SK-N-SH (cell line): ENCODE results near the gene AKR1A1. TPM values are rescaled to one million over a fixed set of nuclear protein-coding genes. Genes with fewer than 3 reads are reported as not detected.

Experiments used
- CTCF ChIA-PET: fragments of 300-600, 350-600 bp; formaldehyde crosslinking; extraction: SDS; loops from one replicate; lab custom pipeline; 2021; lab: Yijun Ruan, JAX
- POLR2A ChIA-PET: fragments of 350-600 bp; sonication (Branson Sonifier 250); formaldehyde crosslinking; extraction: SDS; loops from one replicate; lab custom pipeline; 2020; ENCODE audit warnings: antibody characterized with exemption, inconsistent platforms; lab: Yijun Ruan, JAX
- DNase-seq: peaks from one replicate; pipeline ENCODE4 v3.0.0; 2012
- H2AFZ ChIP-seq: fragments of 200-600 bp; sonication (generic); 2 replicates; pipeline ENCODE4 v1.8.1; 2016; ENCODE audit warnings: antibody characterized with exemption, mild to moderate bottlenecking, low read depth
- H3F3A ChIP-seq: fragments of 200-600 bp; sonication (generic); replicated peaks from 2 replicates; pipeline ENCODE3; 2016; ENCODE audit warnings: antibody characterized with exemption, mild to moderate bottlenecking; ENCODE audit not compliant: insufficient read depth
- H3K27ac ChIP-seq, 2 experiments: fragments of 200-500 bp in 1 of 2; fragments of 200-600 bp in 1 of 2; sonication (Bioruptor generic) in 1 of 2; sonication (generic), shearing (Covaris generic) in 1 of 2; 2 replicates each; pipeline versions ENCODE4 v1.5.1 to v1.6.1; 2014 to 2016; ENCODE audit warnings: low read depth in 2 of 2, inconsistent platforms in 1 of 2, low read length in 1 of 2, mild to moderate bottlenecking in 1 of 2, mixed read lengths in 1 of 2
- H3K27me3 ChIP-seq: fragments of 200-600 bp; sonication (generic), shearing (Covaris generic); 2 replicates; pipeline ENCODE4 v1.6.1; 2016; ENCODE audit warnings: mixed run types; ENCODE audit not compliant: insufficient read depth
- H3K36me3 ChIP-seq, 2 experiments: fragments of 200-500 bp in 1 of 2; fragments of 200-600 bp in 1 of 2; sonication (Bioruptor generic) in 1 of 2; sonication (generic) in 1 of 2; replicated peaks in 1 of 2; 2 replicates each; pipeline versions ENCODE3 to v1.5.1; 2014 to 2016; ENCODE audit warnings: low read length in 1 of 2, mild to moderate bottlenecking in 1 of 2; ENCODE audit not compliant: insufficient read depth in 2 of 2, control insufficient read depth in 1 of 2
- H3K4me1 ChIP-seq, 2 experiments: fragments of 200-500 bp in 1 of 2; fragments of 200-600 bp in 1 of 2; sonication (Bioruptor generic) in 1 of 2; sonication (generic), shearing (Covaris generic) in 1 of 2; 2 replicates each; pipeline versions ENCODE4 v1.5.1 to v1.6.1; 2014 to 2016; ENCODE audit warnings: low read depth in 1 of 2, low read length in 1 of 2, mixed run types in 1 of 2; ENCODE audit not compliant: insufficient read depth in 2 of 2, control insufficient read depth in 1 of 2
- H3K4me2 ChIP-seq: fragments of 200-600 bp; sonication (generic), shearing (Covaris generic); 2 replicates; pipeline ENCODE4 v1.6.1; 2017; ENCODE audit warnings: mixed run types
- H3K4me3 ChIP-seq, 2 experiments: fragments of 200-500 bp in 1 of 2; fragments of 200-600 bp in 1 of 2; sonication (Bioruptor generic) in 1 of 2; sonication (generic), shearing (Covaris generic) in 1 of 2; 2 replicates each; pipeline versions ENCODE4 v1.5.1 to v1.8.1; 2014 to 2016; ENCODE audit warnings: low read depth in 2 of 2, inconsistent platforms in 1 of 2, low read length in 1 of 2, mild to moderate bottlenecking in 1 of 2, mixed read lengths in 1 of 2, moderate library complexity in 1 of 2
- H3K79me2 ChIP-seq: fragments of 200-600 bp; sonication (generic); 2 replicates; pipeline ENCODE4 v1.8.1; 2017; ENCODE audit warnings: mild to moderate bottlenecking; ENCODE audit not compliant: insufficient read depth
- H3K9ac ChIP-seq: fragments of 200-600 bp; sonication (generic); 2 replicates; pipeline ENCODE4 v1.6.1; 2017; ENCODE audit warnings: mixed run types
- H3K9me2 ChIP-seq: fragments of 200-600 bp; sonication (generic); 2 replicates; pipeline ENCODE4 v1.6.1; 2017; ENCODE audit warnings: mixed run types
- H3K9me3 ChIP-seq: fragments of 200-600 bp; sonication (generic); 2 replicates; pipeline ENCODE4 v1.6.1; 2017; ENCODE audit warnings: mixed run types, mild to moderate bottlenecking, moderate library complexity
- H4K20me1 ChIP-seq: fragments of 200-600 bp; sonication (generic); 2 replicates; pipeline ENCODE4 v1.6.1; 2017; ENCODE audit warnings: mild to moderate bottlenecking, mixed run types; ENCODE audit not compliant: insufficient read depth
- FOXJ3 ChIP-seq: sonication (generic); formaldehyde crosslinking; IDR thresholded peaks from 2 replicates; pipeline ENCODE4 v1.5.1; 2020; ENCODE audit warnings: mild to moderate bottlenecking, missing genetic modification reagents
- FOXM1 ChIP-seq: IDR thresholded peaks from 2 replicates; pipeline ENCODE4 v1.4.0; 2012; ENCODE audit warnings: low read depth, mild to moderate bottlenecking
- GATA2 ChIP-seq: sonication (generic); formaldehyde crosslinking; IDR thresholded peaks from 2 replicates; pipeline ENCODE4 v1.5.0; 2020; ENCODE audit warnings: mild to moderate bottlenecking, missing genetic modification reagents
- MEF2A ChIP-seq: IDR thresholded peaks from 2 replicates; pipeline ENCODE4 v1.4.0; 2012; ENCODE audit warnings: low read depth, borderline replicate concordance
- MXI1 ChIP-seq: IDR thresholded peaks from 2 replicates; pipeline ENCODE4 v1.6.1; 2012; ENCODE audit warnings: mild to moderate bottlenecking, low read depth, low read length, improper control_type of control experiment
- NFIC ChIP-seq: IDR thresholded peaks from 2 replicates; pipeline ENCODE4 v1.4.0; 2012; ENCODE audit warnings: borderline replicate concordance
- NRF1 ChIP-seq: IDR thresholded peaks from 2 replicates; pipeline ENCODE4 v1.6.1; 2012; ENCODE audit warnings: low read depth, mild to moderate bottlenecking, low read length
- POLR2AphosphoS5 ChIP-seq: IDR thresholded peaks from 2 replicates; pipeline ENCODE4 v1.6.1; 2012; ENCODE audit warnings: low read depth, low read length
- RAD21 ChIP-seq: IDR thresholded peaks from 2 replicates; pipeline ENCODE4 v1.6.1; 2012; ENCODE audit warnings: mild to moderate bottlenecking, low read length
- REST ChIP-seq: IDR thresholded peaks from 2 replicates; pipeline ENCODE4 v1.6.1; 2012; ENCODE audit warnings: mild to moderate bottlenecking, low read depth, low read length, moderate library complexity
- RFX5 ChIP-seq: IDR thresholded peaks from 2 replicates; pipeline ENCODE4 v1.6.1; 2012; ENCODE audit warnings: mild to moderate bottlenecking, improper control_type of control experiment, low read length
- RXRA ChIP-seq: IDR thresholded peaks from 2 replicates; pipeline ENCODE4 v1.4.0; 2012; ENCODE audit warnings: low read depth, mild to moderate bottlenecking, borderline replicate concordance
- TAF1 ChIP-seq: IDR thresholded peaks from 2 replicates; pipeline ENCODE4 v1.6.1; 2012; ENCODE audit warnings: low read depth, mild to moderate bottlenecking, low read length, moderate library complexity, borderline replicate concordance
- TCF12 ChIP-seq: IDR thresholded peaks from 2 replicates; pipeline ENCODE4 v1.4.0; 2012
- TEAD4 ChIP-seq: IDR thresholded peaks from 2 replicates; pipeline ENCODE4 v1.4.0; 2012; ENCODE audit warnings: mild to moderate bottlenecking, borderline replicate concordance; ENCODE audit not compliant: insufficient read depth
- YY1 ChIP-seq: IDR thresholded peaks from 2 replicates; pipeline ENCODE4 v1.4.0; 2012; ENCODE audit warnings: low read depth, mild to moderate bottlenecking
- WGBS: methylation state at CpG from one replicate; pipeline ENCODE4 v1.1.6; 2017; ENCODE audit warnings: low lambda C conversion rate; 5-methylcytosine and 5-hydroxymethylcytosine counted together
- polyA plus RNA-seq, 3 experiments: library from polyadenylated mRNA; depleted of rRNA; stranded (reverse); fragments of >200 nt; gene quantifications; 2 replicates each; pipeline ENCODE4 v1.2.3, GENCODE V29; 2012
- TF ChIP-seq, protein P1 (sequence below): IDR thresholded peaks from 2 replicates; pipeline ENCODE4 v1.4.0; 2012; ENCODE audit warnings: low read depth
- TF ChIP-seq, protein P2 (sequence below): fragments of 150-350 bp; IDR thresholded peaks from 2 replicates; pipeline ENCODE4 v1.6.1; 2016; ENCODE audit warnings: mild to moderate bottlenecking, low read depth, low read length

AKR1A1 gene
- polyA plus RNA-seq, 1 of the 3 experiments (the other 2 are of a cell fraction) = 156 TPM

GRCh38 chr1:45503462-45504360 lies 46.9 kb upstream of the AKR1A1 start:
- Histone ChIP-seq H2AFZ (no peak overlapping the region), H3F3A (peaks cover 7% of the 10 kb centered on the region), H3K27ac (no peak overlapping the region), H3K9ac (no peak overlapping the region), H3K79me2 (no peaks in the 10 kb centered on the region), H3K27me3 (no peaks in the 10 kb centered on the region), H3K9me2 (no peaks in the 10 kb centered on the region), H3K4me2 (no peak overlapping the region), H3K4me1 (peaks cover 0 to 13% of the 10 kb centered on the region in 2 experiments; a peak in 1 of 4 replicates), H3K4me3 (no peak overlapping the region), H4K20me1 (no peaks in the 10 kb centered on the region), H3K36me3 (peaks cover 3 to 7% of the 10 kb centered on the region in 2 experiments), H3K9me3 (no peaks in the 10 kb centered on the region)
- no peak for DNase-seq
- WGBS = 92% methylated on average over 14 of the region's 14 CpGs
- TF ChIP-seq RFX5 (no peak), FOXJ3 (CRISPR knock-in tag) (no peak), TCF12 (no peak), NRF1 (no peak), REST (no peak), FOXM1 (no peak), TEAD4 (no peak), YY1 (no peak), GATA2 (no peak), TAF1 (no peak), MEF2A (no peak), MXI1 (no peak), POLR2AphosphoS5 (no peak), RAD21 (no peak), NFIC (no peak), RXRA (no peak)
- TF ChIP-seq, protein P1, sequence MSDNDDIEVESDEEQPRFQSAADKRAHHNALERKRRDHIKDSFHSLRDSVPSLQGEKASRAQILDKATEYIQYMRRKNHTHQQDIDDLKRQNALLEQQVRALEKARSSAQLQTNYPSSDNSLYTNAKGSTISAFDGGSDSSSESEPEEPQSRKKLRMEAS = no peak
- TF ChIP-seq, protein P2, sequence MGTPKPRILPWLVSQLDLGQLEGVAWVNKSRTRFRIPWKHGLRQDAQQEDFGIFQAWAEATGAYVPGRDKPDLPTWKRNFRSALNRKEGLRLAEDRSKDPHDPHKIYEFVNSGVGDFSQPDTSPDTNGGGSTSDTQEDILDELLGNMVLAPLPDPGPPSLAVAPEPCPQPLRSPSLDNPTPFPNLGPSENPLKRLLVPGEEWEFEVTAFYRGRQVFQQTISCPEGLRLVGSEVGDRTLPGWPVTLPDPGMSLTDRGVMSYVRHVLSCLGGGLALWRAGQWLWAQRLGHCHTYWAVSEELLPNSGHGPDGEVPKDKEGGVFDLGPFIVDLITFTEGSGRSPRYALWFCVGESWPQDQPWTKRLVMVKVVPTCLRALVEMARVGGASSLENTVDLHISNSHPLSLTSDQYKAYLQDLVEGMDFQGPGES = no peak
- POLR2A ChIA-PET = interaction anchor here (1.0 kb wide), 1 partner anchor 15 kb away, joined by 3 read pairs; no protein-coding TSS in a partner anchor
- CTCF ChIA-PET = interaction anchor here (1.2 to 1.5 kb wide), 2 partner anchors 9 to 67 kb away, joined by 3 to 5 read pairs; no protein-coding TSS in a partner anchor
